HCT116 (cell line): Measurements from ENCODE around the gene GRB10. TPM values are rescaled to one million over a fixed set of nuclear protein-coding genes. Genes with fewer than 3 reads are reported as not detected.

Experiments used
- ATAC-seq: fragments of 200-7000 bp; cut with Tn5 transposase; 2 replicates; pipeline ENCODE4 v1.9.1; 2020; ENCODE audit warnings: mild to moderate bottlenecking, moderate library complexity
- BruUV-seq: library from RNA; stranded (reverse); fragments of 400-500 nt; replicated peaks from 2 replicates; lab custom pipeline; 2021; lab: Mats Ljungman, UMichigan
- CTCF ChIA-PET: fragments of 300-600 bp; sonication (Branson Sonifier 250); formaldehyde crosslinking; loops from one replicate; lab custom pipeline; 2021; ENCODE audit warnings: antibody characterized with exemption; lab: Charles Lee
- POLR2A ChIA-PET: fragments of 300-600, 350-600 bp; sonication (Branson Sonifier 250); formaldehyde crosslinking; loops from one replicate; lab custom pipeline; 2021; ENCODE audit warnings: antibody characterized with exemption; lab: Charles Lee
- RAD21 ChIA-PET, 2 experiments: fragments of 300-600 bp; sonication (Branson Sonifier 250); formaldehyde crosslinking; loops; one replicate each; lab custom pipeline; 2023; ENCODE audit warnings: low total read pairs in 2 of 2; ENCODE audit not compliant: uncharacterized antibody in 2 of 2, unreplicated experiment in 2 of 2, low non-redundant PET in 1 of 2; lab: Charles Lee
- DNase-seq: peaks from one replicate; pipeline ENCODE4 v3.0.0-alpha.2; 2010; ENCODE audit warnings: low read depth, low spot score
- H2AFZ ChIP-seq: fragments of 200-600 bp; shearing (Covaris generic), sonication (generic); 2 replicates; pipeline ENCODE4 v1.6.1; 2017; ENCODE audit warnings: low read depth, mixed run types, mixed read lengths, antibody characterized with exemption, low read length; ENCODE audit not compliant: poor library complexity, severe bottlenecking
- H3K27ac ChIP-seq: 2 replicates; pipeline ENCODE4 v1.5.1; 2012; ENCODE audit warnings: low read depth, low read length
- H3K27me3 ChIP-seq: fragments of 200-600 bp; sonication (generic); 2 replicates; pipeline ENCODE4 v1.6.1; 2016; ENCODE audit warnings: mixed run types, low read length, mixed read lengths; ENCODE audit not compliant: insufficient read depth
- H3K36me3 ChIP-seq, 2 experiments: fragments of 200-500 bp in 1 of 2; fragments of 200-600 bp in 1 of 2; sonication (Bioruptor generic) in 1 of 2; sonication (generic) in 1 of 2; 2 replicates each; pipeline versions ENCODE4 v1.5.1 to v1.6.1; 2014 to 2016; ENCODE audit warnings: low read length in 2 of 2, inconsistent platforms in 1 of 2, mixed read lengths in 1 of 2, mixed run types in 1 of 2; ENCODE audit not compliant: insufficient read depth in 2 of 2, control insufficient read depth in 1 of 2
- H3K4me1 ChIP-seq, 2 experiments: fragments of 200-600 bp in 1 of 2; sonication (generic) in 1 of 2; 2 replicates each; pipeline versions ENCODE4 v1.5.1 to v1.6.1; 2012 to 2017; ENCODE audit warnings: low read length in 2 of 2, inconsistent platforms in 1 of 2, mild to moderate bottlenecking in 1 of 2, mixed read lengths in 1 of 2, mixed run types in 1 of 2, moderate library complexity in 1 of 2; ENCODE audit not compliant: insufficient read depth in 2 of 2, control insufficient read depth in 1 of 2
- H3K4me2 ChIP-seq: fragments of 200-600 bp; sonication (generic); 2 replicates; pipeline ENCODE4 v1.6.1; 2017; ENCODE audit warnings: mixed run types, low read length, mixed read lengths
- H3K4me3 ChIP-seq, 2 experiments: fragments of 200-600 bp in 1 of 2; sonication (generic) in 1 of 2; replicated peaks in 1 of 2; 2 replicates each; pipeline ENCODE4 v1.5.1; 2011 to 2016; ENCODE audit warnings: low read length in 2 of 2, control low read depth in 1 of 2, low read depth in 1 of 2, mild to moderate bottlenecking in 1 of 2, mixed read lengths in 1 of 2, mixed run types in 1 of 2
- H3K79me2 ChIP-seq: fragments of 200-600 bp; sonication (generic); 2 replicates; pipeline ENCODE4 v1.6.1; 2017; ENCODE audit warnings: mild to moderate bottlenecking, mixed run types, low read length, moderate library complexity, mixed read lengths; ENCODE audit not compliant: insufficient read depth
- H3K9ac ChIP-seq: fragments of 200-600 bp; sonication (generic); 2 replicates; pipeline ENCODE4 v1.6.1; 2016; ENCODE audit warnings: low read length, mixed read lengths
- H3K9me2 ChIP-seq: fragments of 200-600 bp; sonication (generic), shearing (Covaris generic); 2 replicates; pipeline ENCODE4 v1.6.1; 2017; ENCODE audit warnings: mixed run types, mild to moderate bottlenecking, moderate library complexity; ENCODE audit not compliant: insufficient read depth
- H3K9me3 ChIP-seq, 2 experiments: fragments of 200-500 bp in 1 of 2; fragments of 200-600 bp in 1 of 2; sonication (Bioruptor generic) in 1 of 2; sonication (generic) in 1 of 2; 2 replicates each; pipeline ENCODE4 v1.6.1; 2014 to 2017; ENCODE audit warnings: low read length in 2 of 2, mixed read lengths in 2 of 2, inconsistent platforms in 1 of 2, low read depth in 1 of 2, mild to moderate bottlenecking in 1 of 2, mixed run types in 1 of 2, moderate library complexity in 1 of 2; ENCODE audit not compliant: control insufficient read depth in 1 of 2, insufficient read depth in 1 of 2
- H4K20me1 ChIP-seq: fragments of 200-600 bp; sonication (generic), shearing (Covaris generic); 2 replicates; pipeline ENCODE4 v1.6.1; 2017; ENCODE audit warnings: mixed run types, mild to moderate bottlenecking, moderate library complexity; ENCODE audit not compliant: insufficient read depth
- ATF3 ChIP-seq: IDR thresholded peaks from 2 replicates; pipeline ENCODE4 v1.6.1; 2012
- CEBPB ChIP-seq: IDR thresholded peaks from 2 replicates; pipeline ENCODE4 v1.6.1; 2012; ENCODE audit warnings: low read depth
- ELF1 ChIP-seq: IDR thresholded peaks from 2 replicates; pipeline ENCODE4 v1.6.1; 2012; ENCODE audit warnings: low read depth, borderline replicate concordance
- EZH2 ChIP-seq: fragments of 200-600 bp; sonication (generic); IDR thresholded peaks from 2 replicates; pipeline ENCODE4 v1.6.1; 2017; ENCODE audit warnings: antibody characterized with exemption, mixed run types
- EZH2phosphoT487 ChIP-seq: fragments of 200-600 bp; IDR thresholded peaks from 2 replicates; pipeline ENCODE4 v1.6.1; 2018; ENCODE audit warnings: antibody characterized with exemption, borderline replicate concordance
- FOSL1 ChIP-seq: IDR thresholded peaks from 2 replicates; pipeline ENCODE4 v1.6.1; 2012; ENCODE audit warnings: low read depth
- JUND ChIP-seq: IDR thresholded peaks from 2 replicates; pipeline ENCODE4 v1.6.1; 2012
- POLR2A ChIP-seq: IDR thresholded peaks from 2 replicates; pipeline ENCODE4 v1.7.0; 2011; ENCODE audit warnings: borderline replicate concordance; ENCODE audit not compliant: insufficient read depth, insufficient read length; ENCODE audit errors: extremely low read depth
- POLR2AphosphoS5 ChIP-seq: IDR thresholded peaks from 2 replicates; pipeline ENCODE4 v1.6.1; 2011; ENCODE audit warnings: mild to moderate bottlenecking, low read depth, low read length, moderate library complexity
- REST ChIP-seq: IDR thresholded peaks from 2 replicates; pipeline ENCODE4 v1.6.1; 2012; ENCODE audit warnings: low read depth
- SIN3A ChIP-seq: IDR thresholded peaks from 2 replicates; pipeline ENCODE4 v1.6.1; 2012; ENCODE audit warnings: low read depth
- YY1 ChIP-seq: IDR thresholded peaks from 2 replicates; pipeline ENCODE4 v1.6.1; 2011; ENCODE audit warnings: low read length, low read depth, moderate library complexity, mild to moderate bottlenecking; ENCODE audit not compliant: insufficient replicate concordance; ENCODE audit errors: extremely low read depth
- ZFX ChIP-seq: fragments of 450-650 bp; IDR thresholded peaks from 2 replicates; pipeline ENCODE4 v1.6.1; 2017
- ZNF274 ChIP-seq: fragments of 200-500 bp; sonication (Bioruptor generic); IDR thresholded peaks from 2 replicates; pipeline ENCODE4 v1.6.1; 2014; ENCODE audit warnings: mild to moderate bottlenecking, low read depth, low read length, inconsistent platforms
- intact Hi-C: fragments of 100-400 bp; cut with micrococcal nuclease; formaldehyde crosslinking; loops from 2 replicates; pipeline ENCODE4 v1.10.0; 2022
- total RNA-seq: library from RNA; stranded (reverse); gene quantifications from one replicate; pipeline ENCODE4 v1.2.1, GENCODE V29; 2021; ENCODE audit not compliant: unreplicated experiment

GRB10 gene
- total RNA-seq, 1 experiment from 2014 or later = 37.3 TPM

- TF ChIP-seq REST (no peak), YY1 (no peak), POLR2AphosphoS5 (no peak), ZFX (no peak), ELF1 (no peak), ATF3 (no peak), POLR2A (no peak), FOSL1 (no peak), EZH2 (no peak)
Measured at GRCh38 chr7:50743893-50744292, 38.8 kb downstream of the GRB10 start (continued).

GRCh38 chr7:50743016-50743415 lies 39.7 kb downstream of the GRB10 start:
- BruUV-seq = no TSS peak
- H3K27me3 ChIP-seq = no peaks in the 10 kb centered on the region
- no peaks in the 10 kb centered on the region for H4K20me1 ChIP-seq
- intact Hi-C loops = no loop called here
- no peaks in the 10 kb centered on the region for H3K36me3 ChIP-seq
- no peak overlapping the region for H3K4me3 ChIP-seq
- ChIA-PET POLR2A (no interaction called here), RAD21 (no interaction called here), CTCF (no interaction called here)
- H3K4me1 ChIP-seq = no peaks in the 10 kb centered on the region
- no peaks in the 10 kb centered on the region for H3K9me3 ChIP-seq
- no peak overlapping the region for H2AFZ ChIP-seq
- no peak overlapping the region for H3K27ac ChIP-seq
- no peak overlapping the region for H3K9ac ChIP-seq
- H3K9me2 ChIP-seq = no peaks in the 10 kb centered on the region
- no peak for DNase-seq
- no peak for ATAC-seq
- H3K79me2 ChIP-seq = no peaks in the 10 kb centered on the region
- no peak overlapping the region for H3K4me2 ChIP-seq
- no peak for TF ChIP-seq ATF3
- TF ChIP-seq SIN3A = no peak
- no peak for TF ChIP-seq FOSL1
- TF ChIP-seq ELF1 = no peak
- TF ChIP-seq CEBPB = no peak
- TF ChIP-seq ZNF274 = no peak
- no peak for TF ChIP-seq EZH2phosphoT487
- TF ChIP-seq POLR2AphosphoS5 = no peak
- TF ChIP-seq REST = no peak
- TF ChIP-seq JUND = no peak
- TF ChIP-seq ZFX = no peak
- no peak for TF ChIP-seq YY1
- TF ChIP-seq POLR2A = no peak
